ENCODE data around the gene ALDH16A1.

GRCh38 chr19:49456326-49456725, 3.3 kb downstream of the ALDH16A1 start:
- TF ChIP-seq, protein P1, sequence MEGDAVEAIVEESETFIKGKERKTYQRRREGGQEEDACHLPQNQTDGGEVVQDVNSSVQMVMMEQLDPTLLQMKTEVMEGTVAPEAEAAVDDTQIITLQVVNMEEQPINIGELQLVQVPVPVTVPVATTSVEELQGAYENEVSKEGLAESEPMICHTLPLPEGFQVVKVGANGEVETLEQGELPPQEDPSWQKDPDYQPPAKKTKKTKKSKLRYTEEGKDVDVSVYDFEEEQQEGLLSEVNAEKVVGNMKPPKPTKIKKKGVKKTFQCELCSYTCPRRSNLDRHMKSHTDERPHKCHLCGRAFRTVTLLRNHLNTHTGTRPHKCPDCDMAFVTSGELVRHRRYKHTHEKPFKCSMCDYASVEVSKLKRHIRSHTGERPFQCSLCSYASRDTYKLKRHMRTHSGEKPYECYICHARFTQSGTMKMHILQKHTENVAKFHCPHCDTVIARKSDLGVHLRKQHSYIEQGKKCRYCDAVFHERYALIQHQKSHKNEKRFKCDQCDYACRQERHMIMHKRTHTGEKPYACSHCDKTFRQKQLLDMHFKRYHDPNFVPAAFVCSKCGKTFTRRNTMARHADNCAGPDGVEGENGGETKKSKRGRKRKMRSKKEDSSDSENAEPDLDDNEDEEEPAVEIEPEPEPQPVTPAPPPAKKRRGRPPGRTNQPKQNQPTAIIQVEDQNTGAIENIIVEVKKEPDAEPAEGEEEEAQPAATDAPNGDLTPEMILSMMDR (IDR thresholded peaks at IDR 0.05) = no peak
- no peak for TF ChIP-seq EZH2 (IDR thresholded peaks at IDR 0.05)
- TF ChIP-seq EZH2phosphoT487 (IDR thresholded peaks at IDR 0.05) = no peak

All from neural progenitor cell (in vitro differentiated cells).